ENCODE data around the gene GABRB1.

Gene GABRB1

GRCh38 chr4:47031011-47031678, at the start of gene GABRB1:
Gene GABRB1, plus strand, starts transcription at chr4:47031567.
- peak; percentile 11 for DNase-seq

GRCh38 chr4:46984781-46985180, 46.6 kb upstream of the GABRB1 start:
- no peak for DNase-seq

- DNase-seq = no peak
Measured at GRCh38 chr4:46986922-46987638, 44.3 kb upstream of the GABRB1 start.

- no peak for DNase-seq
Measured at GRCh38 chr4:46992338-46992737, 39.0 kb upstream of the GABRB1 start.

GRCh38 chr4:46993075-46994006, 38.0 kb upstream of the GABRB1 start, which contains the start of gene GABRA4:
Gene GABRA4, minus strand, starts transcription at chr4:46993581. Its CDS starts 157 bp downstream, at chr4:46993424.
- no peak for DNase-seq

GRCh38 chr4:46994007-46994405, 37.4 kb upstream of the GABRB1 start:
- DNase-seq = no peak

GRCh38 chr4:46999566-46999965, 31.8 kb upstream of the GABRB1 start:
- no peak for DNase-seq

- no peak for DNase-seq
Measured at GRCh38 chr4:47000406-47000805, 31.0 kb upstream of the GABRB1 start.

GRCh38 chr4:47002580-47002979, 28.8 kb upstream of the GABRB1 start:
- DNase-seq = peak; percentile 7

GRCh38 chr4:47010347-47010911, 20.9 kb upstream of the GABRB1 start:
- DNase-seq = no peak

- no peak for DNase-seq
Measured at GRCh38 chr4:47010912-47011446, 20.4 kb upstream of the GABRB1 start.

- DNase-seq = no peak
Measured at GRCh38 chr4:47012676-47013075, 18.7 kb upstream of the GABRB1 start.

- no peak for DNase-seq
Measured at GRCh38 chr4:47013373-47013772, 18.0 kb upstream of the GABRB1 start.

GRCh38 chr4:47017081-47017480, 14.3 kb upstream of the GABRB1 start:
- no peak for DNase-seq

- no peak for DNase-seq
Measured at GRCh38 chr4:47017494-47017893, 13.9 kb upstream of the GABRB1 start.

GRCh38 chr4:47031751-47032404, 511 bp downstream of the GABRB1 start:
- DNase-seq = no peak

GRCh38 chr4:47032405-47033106, 1.2 kb downstream of the GABRB1 start:
- DNase-seq = peak; percentile 39

- no peak for DNase-seq
Measured at GRCh38 chr4:47038263-47038662, 6.9 kb downstream of the GABRB1 start.

GRCh38 chr4:47040828-47041227, 9.5 kb downstream of the GABRB1 start:
- DNase-seq = no peak

- no peak for DNase-seq
Measured at GRCh38 chr4:47043821-47044220, 12.5 kb downstream of the GABRB1 start.

GRCh38 chr4:47045261-47045660, 13.9 kb downstream of the GABRB1 start:
- no peak for DNase-seq

GRCh38 chr4:47049347-47049746, 18.0 kb downstream of the GABRB1 start:
- DNase-seq = no peak

Measured in amniotic stem cell (primary cell).